Rectal smooth muscle tissue (tissue), 1 donor: ENCODE results near the gene FAM111B.
"Not testable (repeated sequence)": the region's sequence is repeated elsewhere in the genome, so short reads cannot be mapped to it uniquely, and the experiment has no call there.

Experiments used
- H3K27ac ChIP-seq: one replicate; pipeline ENCODE4 v1.7.0; 2013; ENCODE audit warnings: low read depth, low read length, inconsistent platforms
- H3K27me3 ChIP-seq: one replicate; pipeline ENCODE4 v1.7.0; 2013; ENCODE audit warnings: low read length; ENCODE audit not compliant: control insufficient read depth, insufficient read depth
- H3K36me3 ChIP-seq: one replicate; pipeline ENCODE4 v1.7.0; 2013; ENCODE audit warnings: low read length; ENCODE audit not compliant: control insufficient read depth, insufficient read depth
- H3K4me1 ChIP-seq: one replicate; pipeline ENCODE4 v1.7.0; 2013; ENCODE audit warnings: low read length; ENCODE audit not compliant: control insufficient read depth, insufficient read depth
- H3K4me3 ChIP-seq: one replicate; pipeline ENCODE4 v1.7.0; 2013; ENCODE audit warnings: low read length
- H3K9ac ChIP-seq: one replicate; pipeline ENCODE4 v1.7.0; 2013; ENCODE audit warnings: low read length

Gene FAM111B

GRCh38 chr11:59117774-59118173 lies 10.7 kb downstream of the FAM111B start:
- no peaks in the 10 kb centered on the region for H3K4me1 ChIP-seq
- H3K36me3 ChIP-seq, result peaks cover 2% of the 10 kb centered on the region
- H3K4me3 ChIP-seq, result no peak overlapping the region
- H3K27me3 ChIP-seq, result no peaks in the 10 kb centered on the region
- no peak overlapping the region for H3K27ac ChIP-seq
- H3K9ac ChIP-seq, result no peak overlapping the region

DNA sequence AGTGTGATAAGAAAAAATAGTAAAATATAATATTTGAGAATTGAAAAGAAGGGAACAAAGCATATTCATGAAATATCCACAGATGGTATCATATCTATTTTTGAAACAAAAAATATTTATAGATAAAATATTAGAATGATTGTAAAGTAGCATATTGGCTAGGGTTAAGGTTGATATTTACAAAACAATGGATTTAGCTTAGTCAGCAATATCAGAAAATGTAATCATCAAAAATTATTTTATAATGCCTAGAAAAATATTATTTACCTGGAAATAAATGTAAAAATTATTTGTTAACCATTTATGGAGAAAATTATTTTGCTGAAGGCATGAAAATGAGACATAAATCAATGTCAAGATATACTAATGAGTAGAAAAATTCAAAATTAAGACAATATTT lies 12.8 kb downstream of the FAM111B start:
- H3K27ac ChIP-seq, result no peak overlapping the region
- H3K36me3 ChIP-seq, result peaks cover 2% of the 10 kb centered on the region
- H3K27me3 ChIP-seq, result no peaks in the 10 kb centered on the region
- no peak overlapping the region for H3K4me3 ChIP-seq
- no peak overlapping the region for H3K9ac ChIP-seq
- no peaks in the 10 kb centered on the region for H3K4me1 ChIP-seq

- Histone ChIP-seq H3K27ac (no peak overlapping the region), H3K27me3 (no peaks in the 10 kb centered on the region), H3K4me3 (no peak overlapping the region), H3K9ac (no peak overlapping the region), H3K36me3 (peaks cover 9% of the 10 kb centered on the region), H3K4me1 (no peaks in the 10 kb centered on the region)
Observed at GRCh38 chr11:59135648-59136461, 28.8 kb downstream of the FAM111B start.

DNA sequence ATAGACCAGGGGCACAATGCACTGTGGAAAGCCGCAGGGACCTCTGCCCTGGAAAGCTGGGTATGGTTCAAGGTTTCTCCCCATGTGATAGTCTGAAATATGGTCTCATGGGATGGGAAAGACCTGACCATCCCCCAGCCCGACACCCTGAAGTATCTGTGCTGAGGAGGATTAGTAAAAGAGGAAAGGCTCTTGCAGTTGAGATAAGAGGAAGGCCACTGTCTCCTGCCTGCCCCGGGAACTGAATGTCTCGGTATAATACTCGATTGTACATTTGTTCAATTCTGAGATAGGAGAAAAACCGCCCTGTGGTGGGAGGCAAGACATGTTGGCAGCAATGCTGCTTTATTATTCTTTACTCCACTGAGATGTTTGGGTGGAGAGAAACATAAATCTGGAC lies 29.5 kb downstream of the FAM111B start:
- H3K27me3 ChIP-seq, H3K9ac ChIP-seq, H3K36me3 ChIP-seq, H3K4me1 ChIP-seq, H3K27ac ChIP-seq, H3K4me3 ChIP-seq: not testable (repeated sequence)

DNA sequence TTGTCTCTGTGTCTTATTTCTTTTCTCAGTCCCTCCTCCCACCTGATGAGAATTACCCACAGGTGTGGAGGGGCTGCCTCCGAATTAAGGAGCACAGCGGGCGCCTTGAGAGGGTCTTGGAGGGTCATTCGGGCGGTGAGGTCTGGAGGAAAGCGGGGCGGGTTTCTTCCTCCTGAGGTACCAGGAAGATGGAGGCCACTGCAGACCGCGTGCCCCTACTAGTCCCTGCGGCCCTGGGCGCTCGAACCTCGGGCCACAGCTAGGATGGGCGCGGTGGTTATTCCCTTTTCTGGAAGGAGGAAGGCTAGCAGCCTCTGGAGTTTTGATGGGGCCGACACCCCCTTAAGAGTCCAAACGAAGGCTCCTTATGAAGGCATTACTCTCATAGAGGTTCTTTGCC lies 30.2 kb downstream of the FAM111B start:
- Histone ChIP-seq H3K4me3 (no peak overlapping the region), H3K4me1 (peaks cover 3% of the 10 kb centered on the region), H3K36me3 (peaks cover 5% of the 10 kb centered on the region), H3K27ac (no peak overlapping the region), H3K27me3 (no peaks in the 10 kb centered on the region), H3K9ac (no peak overlapping the region)

- H3K4me1 ChIP-seq, result peaks cover 3% of the 10 kb centered on the region
- peaks cover 5% of the 10 kb centered on the region for H3K36me3 ChIP-seq
- no peaks in the 10 kb centered on the region for H3K27me3 ChIP-seq
- no peak overlapping the region for H3K27ac ChIP-seq
- H3K9ac ChIP-seq, result no peak overlapping the region
- no peak overlapping the region for H3K4me3 ChIP-seq
Observed at GRCh38 chr11:59138643-59139042, 31.6 kb downstream of the FAM111B start.

DNA sequence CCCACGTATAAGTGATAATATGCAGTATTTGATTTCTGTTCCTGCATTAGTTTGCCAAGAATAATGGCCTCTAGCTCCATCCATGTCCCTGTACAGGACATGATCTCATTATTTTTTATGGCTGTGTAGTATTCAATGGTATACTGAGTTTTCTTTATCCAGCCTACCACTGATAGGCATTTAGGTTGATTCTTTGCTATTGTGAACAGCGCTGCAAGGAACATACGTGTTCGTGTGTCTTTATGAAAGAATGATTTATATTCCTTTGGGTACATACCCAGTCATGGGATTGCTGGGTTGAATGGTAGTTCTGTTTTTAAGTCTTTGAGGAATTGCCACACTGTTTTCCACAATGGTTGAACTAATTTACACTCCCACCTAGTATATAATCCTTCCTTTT lies 34.2 kb downstream of the FAM111B start:
- Histone ChIP-seq H3K9ac (no peak overlapping the region), H3K27ac (no peak overlapping the region), H3K36me3 (no peaks in the 10 kb centered on the region), H3K27me3 (no peaks in the 10 kb centered on the region), H3K4me1 (peaks cover 9% of the 10 kb centered on the region), H3K4me3 (no peak overlapping the region)

DNA sequence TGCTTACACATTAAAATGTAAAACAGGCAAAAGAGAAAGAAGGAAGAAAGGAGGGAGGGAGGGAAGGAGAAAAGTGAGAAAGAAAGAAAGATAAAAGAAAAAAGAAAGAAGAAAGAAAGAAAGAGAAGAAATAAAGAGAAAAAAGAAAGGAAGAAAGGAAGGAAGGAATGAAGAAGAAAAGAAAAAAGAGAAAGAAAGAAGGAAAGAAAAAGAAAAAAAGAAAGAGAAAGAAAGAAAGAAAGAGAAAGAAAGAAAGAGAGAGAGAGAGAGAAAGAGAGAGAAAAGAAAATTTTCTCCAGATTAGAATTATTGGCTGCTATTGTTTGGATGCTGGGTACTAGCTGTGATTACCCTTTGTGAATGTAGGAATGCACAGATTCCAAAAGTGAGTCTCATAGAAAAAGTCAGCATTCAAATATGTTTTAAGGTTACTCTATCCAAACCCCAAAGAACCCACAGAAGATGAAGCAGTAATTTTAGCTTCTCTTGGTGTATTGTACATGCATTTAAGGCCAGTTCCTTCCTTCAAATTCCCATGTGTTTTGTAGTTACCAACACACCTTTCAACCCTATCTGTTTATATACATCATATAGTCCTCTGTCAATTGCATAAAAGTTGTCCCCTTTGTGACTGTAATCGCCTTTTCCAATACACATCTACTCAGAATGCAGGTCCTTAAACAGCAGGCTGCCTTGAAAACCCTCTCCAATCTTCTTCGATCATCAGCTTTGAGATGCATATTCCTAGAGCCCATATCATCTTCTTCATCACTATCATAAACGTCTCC lies 34.8 kb downstream of the FAM111B start:
- peak overlapping the region; percentile 95 for H3K4me3 ChIP-seq
- peak overlapping the region; percentile 84 for H3K27ac ChIP-seq
- H3K4me1 ChIP-seq, result peaks cover 9% of the 10 kb centered on the region
- no peaks in the 10 kb centered on the region for H3K27me3 ChIP-seq
- no peaks in the 10 kb centered on the region for H3K36me3 ChIP-seq
- peak overlapping the region; percentile 81 for H3K9ac ChIP-seq

DNA sequence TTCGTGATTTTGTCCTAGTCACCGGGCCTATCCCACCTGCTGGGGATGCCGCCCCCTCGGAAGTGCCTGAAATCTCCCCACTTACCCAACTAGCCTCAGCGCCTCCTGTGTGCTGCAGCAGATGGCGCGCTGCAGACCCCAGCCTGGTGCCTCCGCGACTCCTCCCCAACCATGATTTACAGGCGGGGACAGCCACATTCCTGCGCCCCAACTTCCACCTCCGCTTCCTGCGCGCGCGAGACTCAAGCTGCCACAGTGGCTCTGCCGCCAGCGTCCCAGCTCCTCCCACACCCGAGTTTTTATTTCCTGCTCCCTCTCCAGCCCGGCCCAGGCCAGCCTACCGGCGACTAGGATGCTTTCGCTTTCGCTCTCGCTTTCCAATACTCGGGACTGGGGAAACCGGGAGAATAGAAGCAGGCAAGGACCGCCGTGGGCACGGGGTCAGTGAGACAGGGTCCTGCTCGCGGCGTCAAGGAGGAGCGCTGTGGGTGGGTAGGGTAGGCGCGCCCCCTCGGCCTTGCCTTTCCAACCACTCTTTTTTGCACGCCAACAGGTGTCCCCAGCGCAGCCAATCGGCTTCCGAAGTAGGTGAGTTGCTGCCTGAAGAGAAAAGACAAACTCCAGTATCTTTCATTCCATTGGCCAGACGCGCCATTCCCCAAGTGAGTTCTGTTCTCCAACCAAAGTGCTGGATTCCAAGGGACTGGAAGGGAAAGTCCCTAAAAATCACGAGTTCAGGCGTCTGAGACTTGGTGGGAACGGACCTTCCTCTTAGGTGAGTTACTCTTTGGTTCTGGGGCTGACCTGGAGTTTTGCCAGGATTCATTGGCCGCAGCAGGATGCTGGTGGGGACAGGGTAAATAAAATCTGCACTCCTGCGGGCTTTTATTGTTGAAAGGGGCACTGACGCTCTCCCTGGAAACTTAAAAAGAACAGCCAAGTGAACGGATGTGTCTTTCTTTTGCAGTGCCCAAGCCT lies 35.8 kb downstream of the FAM111B start, which contains the start of gene FAM111A:
FAM111A (plus strand) TSS at position 327 of the 978 bp plus-strand sequence. CDS start 6,017 bp downstream, outside the sequence.
- Histone ChIP-seq H3K9ac (peak within 1 kb of the TSS; percentile 81), H3K36me3 (no peaks in the 10 kb centered on the region), H3K27ac (peak within 1 kb of the TSS; percentile 84), H3K27me3 (no peaks in the 10 kb centered on the region), H3K4me3 (peak within 1 kb of the TSS; percentile 95), H3K4me1 (peaks cover 9% of the 10 kb centered on the region)

- Histone ChIP-seq H3K9ac (no peak overlapping the region), H3K4me3 (peak overlapping the region; percentile 66)
Observed at GRCh38 chr11:59144096-59144495, 37.1 kb downstream of the FAM111B start.

GRCh38 chr11:59144579-59145345 lies 37.7 kb downstream of the FAM111B start:
- peak overlapping the region; percentile 84 for H3K27ac ChIP-seq
- H3K36me3 ChIP-seq, result no peaks in the 10 kb centered on the region
- H3K9ac ChIP-seq, result no peak overlapping the region
- H3K27me3 ChIP-seq, result no peaks in the 10 kb centered on the region
- H3K4me1 ChIP-seq, result peaks cover 9% of the 10 kb centered on the region
- peak overlapping the region; percentile 66 for H3K4me3 ChIP-seq

More at GRCh38 chr11:59144096-59144495, 37.1 kb downstream of the FAM111B start:
- peak overlapping the region; percentile 84 for H3K27ac ChIP-seq
- H3K27me3 ChIP-seq, result no peaks in the 10 kb centered on the region
- H3K36me3 ChIP-seq, result no peaks in the 10 kb centered on the region
- peaks cover 9% of the 10 kb centered on the region for H3K4me1 ChIP-seq
